ENCODE results near the gene BEND5.

BEND5 gene

DNA sequence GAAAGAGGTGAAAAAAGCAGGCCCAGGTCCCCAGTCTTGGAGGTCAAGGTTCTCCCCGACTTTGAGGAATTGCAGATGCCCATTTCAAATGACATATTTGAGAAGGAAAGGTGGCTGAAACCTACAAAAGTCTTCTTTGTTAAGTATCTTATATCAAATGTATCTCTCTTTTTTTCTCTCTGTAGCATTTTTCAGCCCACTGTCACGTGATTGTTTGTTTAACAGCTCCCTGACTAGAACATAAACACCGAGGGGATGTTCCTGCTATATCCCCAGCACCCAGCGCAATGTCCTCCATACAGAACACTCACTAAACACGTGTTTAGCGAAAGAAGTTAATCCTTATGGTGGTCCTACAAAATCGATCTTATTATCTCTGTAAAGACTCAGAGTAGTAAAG is 27.6 kb downstream of the BEND5 start:
- no peak overlapping the region for H3K4me3 ChIP-seq (ENCODE audit: insufficient read depth, low read depth, low read length, poor library complexity, severe bottlenecking)
- DNase-seq, result no peak
- H3K27ac ChIP-seq (ENCODE audit: insufficient read depth, low read length, poor library complexity, severe bottlenecking), result no peak overlapping the region
- H3K27me3 ChIP-seq (replicated peaks; ENCODE audit: control insufficient read depth, insufficient read depth, low read length, poor library complexity, severe bottlenecking), result no peaks in the 10 kb centered on the region
- H3K36me3 ChIP-seq (ENCODE audit: control insufficient read depth, insufficient read depth, low read length), result no peaks in the 10 kb centered on the region
- H3K4me1 ChIP-seq (ENCODE audit: control insufficient read depth, insufficient read depth, low read length, poor library complexity, severe bottlenecking), result no peaks in the 10 kb centered on the region
- H3K9me3 ChIP-seq (ENCODE audit: control insufficient read depth, low read length), result no peaks in the 10 kb centered on the region

DNA sequence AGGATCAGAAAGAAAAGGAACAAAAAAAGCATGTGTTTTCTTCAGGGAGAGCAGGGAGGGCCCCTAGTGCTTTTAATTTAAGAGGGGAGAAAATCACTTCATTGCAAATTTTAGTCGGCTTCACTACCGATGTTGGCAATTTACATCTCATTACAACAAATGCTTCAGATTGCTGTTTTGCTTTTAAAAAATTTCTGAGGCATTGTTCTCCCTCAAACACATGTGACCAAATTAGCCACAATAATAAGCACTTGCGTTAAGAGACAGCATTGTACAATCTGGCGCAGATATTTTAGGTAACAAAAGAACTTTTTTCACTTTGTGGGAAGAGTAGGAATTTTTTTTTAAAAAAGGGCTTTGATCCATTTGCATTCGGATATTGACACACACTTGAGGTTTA is 29.8 kb downstream of the BEND5 start:
- DNase-seq, result no peak
- Histone ChIP-seq H3K27me3 (replicated peaks; ENCODE audit: control insufficient read depth, insufficient read depth, low read length, poor library complexity, severe bottlenecking) (no peaks in the 10 kb centered on the region), H3K36me3 (ENCODE audit: control insufficient read depth, insufficient read depth, low read length) (no peaks in the 10 kb centered on the region), H3K4me1 (ENCODE audit: control insufficient read depth, insufficient read depth, low read length, poor library complexity, severe bottlenecking) (no peaks in the 10 kb centered on the region), H3K9me3 (ENCODE audit: control insufficient read depth, low read length) (no peaks in the 10 kb centered on the region), H3K27ac (ENCODE audit: insufficient read depth, low read length, poor library complexity, severe bottlenecking) (no peak overlapping the region), H3K4me3 (ENCODE audit: insufficient read depth, low read depth, low read length, poor library complexity, severe bottlenecking) (no peak overlapping the region)

DNA sequence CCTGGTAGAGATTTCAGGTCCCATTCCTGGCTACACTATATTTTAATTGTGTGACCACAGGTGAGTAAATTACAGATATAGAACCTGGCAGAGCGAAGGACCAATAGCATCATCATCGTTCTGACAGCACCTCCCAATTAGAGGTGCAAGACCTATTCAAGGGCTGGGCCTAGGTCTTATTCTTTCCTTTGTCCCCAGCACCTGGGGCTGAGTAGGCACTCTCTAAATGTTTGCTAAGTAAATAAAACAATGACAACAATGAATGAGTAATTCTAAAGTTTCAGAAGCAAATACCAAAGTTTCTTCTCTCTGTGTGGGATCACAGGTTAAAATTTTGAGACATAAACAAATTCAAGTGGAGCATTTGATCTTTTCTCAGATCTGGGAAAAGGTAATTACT is 32.7 kb downstream of the BEND5 start:
- DNase-seq, result no peak
- no peaks in the 10 kb centered on the region for H3K4me1 ChIP-seq (ENCODE audit: control insufficient read depth, insufficient read depth, low read length, poor library complexity, severe bottlenecking)
- no peak overlapping the region for H3K4me3 ChIP-seq (ENCODE audit: insufficient read depth, low read depth, low read length, poor library complexity, severe bottlenecking)
- H3K36me3 ChIP-seq (ENCODE audit: control insufficient read depth, insufficient read depth, low read length), result no peaks in the 10 kb centered on the region
- no peaks in the 10 kb centered on the region for H3K9me3 ChIP-seq (ENCODE audit: control insufficient read depth, low read length)
- H3K27me3 ChIP-seq (replicated peaks; ENCODE audit: control insufficient read depth, insufficient read depth, low read length, poor library complexity, severe bottlenecking), result no peaks in the 10 kb centered on the region
- H3K27ac ChIP-seq (ENCODE audit: insufficient read depth, low read length, poor library complexity, severe bottlenecking), result no peak overlapping the region

DNA sequence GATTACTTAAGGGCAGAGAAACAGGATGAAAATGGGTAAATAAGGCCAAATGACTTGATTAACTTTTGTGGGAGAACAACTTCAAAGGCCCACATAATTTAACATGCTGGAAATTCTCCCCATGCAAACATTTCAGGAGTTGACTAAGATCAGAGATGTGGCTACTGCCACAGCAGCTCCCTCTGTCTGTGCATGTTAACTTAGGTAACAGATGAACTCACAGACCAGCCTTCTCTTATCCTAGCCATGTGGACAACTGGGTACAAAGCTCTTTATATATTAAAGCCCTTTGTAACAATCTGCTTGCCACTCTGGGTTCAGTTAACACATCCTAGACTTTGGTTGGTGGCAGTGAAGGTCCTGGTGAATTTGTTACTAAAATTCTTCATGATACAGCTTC is 33.2 kb downstream of the BEND5 start:
- no peak overlapping the region for H3K4me3 ChIP-seq (ENCODE audit: insufficient read depth, low read depth, low read length, poor library complexity, severe bottlenecking)
- no peaks in the 10 kb centered on the region for H3K4me1 ChIP-seq (ENCODE audit: control insufficient read depth, insufficient read depth, low read length, poor library complexity, severe bottlenecking)
- no peaks in the 10 kb centered on the region for H3K27me3 ChIP-seq (replicated peaks; ENCODE audit: control insufficient read depth, insufficient read depth, low read length, poor library complexity, severe bottlenecking)
- H3K9me3 ChIP-seq (ENCODE audit: control insufficient read depth, low read length), result no peaks in the 10 kb centered on the region
- DNase-seq, result no peak
- no peaks in the 10 kb centered on the region for H3K36me3 ChIP-seq (ENCODE audit: control insufficient read depth, insufficient read depth, low read length)
- H3K27ac ChIP-seq (ENCODE audit: insufficient read depth, low read length, poor library complexity, severe bottlenecking), result no peak overlapping the region

DNA sequence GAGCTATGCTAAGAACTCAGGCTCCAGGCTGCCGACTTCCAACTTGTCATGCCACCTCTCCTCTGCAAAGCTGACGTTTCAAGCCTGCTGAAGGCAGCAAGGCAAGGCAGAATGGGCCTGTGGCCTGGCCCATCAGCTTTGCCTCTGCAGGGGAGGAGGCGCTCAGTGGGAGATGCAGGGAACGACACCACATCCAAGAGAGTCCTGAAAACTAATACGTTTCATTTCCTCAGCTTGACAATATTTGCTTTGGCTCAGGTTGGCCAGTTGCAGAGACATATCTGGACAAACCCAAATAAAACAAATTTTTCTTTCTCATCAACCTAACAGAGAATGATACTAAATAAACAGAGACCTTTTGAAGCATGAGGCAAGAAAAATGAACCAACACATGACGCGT is 35.3 kb downstream of the BEND5 start:
- no peak overlapping the region for H3K4me3 ChIP-seq (ENCODE audit: insufficient read depth, low read depth, low read length, poor library complexity, severe bottlenecking)
- H3K9me3 ChIP-seq (ENCODE audit: control insufficient read depth, low read length), result no peaks in the 10 kb centered on the region
- H3K4me1 ChIP-seq (ENCODE audit: control insufficient read depth, insufficient read depth, low read length, poor library complexity, severe bottlenecking), result no peaks in the 10 kb centered on the region
- H3K36me3 ChIP-seq (ENCODE audit: control insufficient read depth, insufficient read depth, low read length), result no peaks in the 10 kb centered on the region
- H3K27ac ChIP-seq (ENCODE audit: insufficient read depth, low read length, poor library complexity, severe bottlenecking), result no peak overlapping the region
- DNase-seq, result no peak
- H3K27me3 ChIP-seq (replicated peaks; ENCODE audit: control insufficient read depth, insufficient read depth, low read length, poor library complexity, severe bottlenecking), result no peaks in the 10 kb centered on the region

DNA sequence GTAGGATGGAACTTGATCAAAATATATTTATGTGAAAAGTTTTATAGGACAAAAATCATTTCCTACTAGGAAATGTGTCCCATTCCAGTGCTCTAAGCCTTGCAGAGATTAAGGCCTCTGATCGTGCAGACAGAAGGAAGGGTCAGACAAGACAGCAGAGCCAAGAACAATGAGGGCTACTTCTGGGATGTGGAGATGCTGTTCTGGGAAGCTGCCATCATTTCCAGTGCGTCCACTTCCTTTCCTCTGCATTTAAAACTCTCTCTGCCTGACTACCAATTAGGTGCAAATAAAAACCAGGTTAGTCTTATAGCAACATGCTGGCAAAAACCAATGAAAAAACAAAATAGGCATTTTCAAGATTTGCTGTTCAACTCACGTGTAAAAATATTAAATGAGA is 36.1 kb downstream of the BEND5 start:
- DNase-seq, result no peak
- H3K4me3 ChIP-seq (ENCODE audit: insufficient read depth, low read depth, low read length, poor library complexity, severe bottlenecking), result no peak overlapping the region
- no peaks in the 10 kb centered on the region for H3K36me3 ChIP-seq (ENCODE audit: control insufficient read depth, insufficient read depth, low read length)
- H3K27me3 ChIP-seq (replicated peaks; ENCODE audit: control insufficient read depth, insufficient read depth, low read length, poor library complexity, severe bottlenecking), result no peaks in the 10 kb centered on the region
- H3K27ac ChIP-seq (ENCODE audit: insufficient read depth, low read length, poor library complexity, severe bottlenecking), result no peak overlapping the region
- H3K9me3 ChIP-seq (ENCODE audit: control insufficient read depth, low read length), result no peaks in the 10 kb centered on the region
- no peaks in the 10 kb centered on the region for H3K4me1 ChIP-seq (ENCODE audit: control insufficient read depth, insufficient read depth, low read length, poor library complexity, severe bottlenecking)

DNA sequence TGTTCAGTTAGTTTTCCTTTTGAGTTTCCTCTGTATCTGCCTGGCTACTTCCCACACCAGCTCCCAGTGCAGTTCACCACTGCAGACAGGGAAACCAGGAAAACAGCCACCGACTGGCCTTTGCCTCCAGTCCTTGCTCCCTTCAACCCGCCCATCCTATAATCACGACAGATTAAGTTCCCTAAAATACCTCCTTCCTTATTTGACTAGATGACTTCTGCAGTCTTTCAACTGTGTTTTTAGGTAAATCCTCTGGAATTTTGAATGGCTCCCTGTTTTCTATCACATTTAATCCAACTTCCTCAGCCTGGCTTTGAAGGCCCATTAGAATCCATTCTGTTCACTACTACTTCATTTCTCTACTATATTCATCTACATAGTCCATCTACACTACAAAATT is 37.6 kb downstream of the BEND5 start:
- Histone ChIP-seq H3K36me3 (ENCODE audit: control insufficient read depth, insufficient read depth, low read length) (no peaks in the 10 kb centered on the region), H3K27ac (ENCODE audit: insufficient read depth, low read length, poor library complexity, severe bottlenecking) (no peak overlapping the region)

DNA sequence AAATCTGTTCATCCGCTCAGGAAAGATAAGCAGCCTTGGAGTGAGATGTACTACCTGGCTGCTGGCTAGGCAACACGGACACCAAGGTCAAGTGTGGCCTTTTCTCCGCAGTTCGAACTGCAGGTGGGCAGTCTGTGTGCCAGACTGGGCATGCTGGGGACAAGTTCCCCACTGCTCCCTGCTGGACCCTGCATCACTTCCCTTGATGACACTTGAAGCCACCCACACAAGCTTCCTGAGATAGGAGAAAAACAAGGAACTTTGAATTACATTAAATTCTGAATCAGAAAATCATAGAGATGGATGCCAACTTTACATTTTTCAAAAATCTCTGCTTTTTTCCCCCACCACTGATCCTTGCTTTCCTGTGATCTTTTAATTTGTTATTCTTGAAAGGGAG is 38.3 kb downstream of the BEND5 start:
- no peak for DNase-seq

More for the DNA sequence above, 37.6 kb downstream of the BEND5 start:
- Histone ChIP-seq H3K4me1 (ENCODE audit: control insufficient read depth, insufficient read depth, low read length, poor library complexity, severe bottlenecking) (no peaks in the 10 kb centered on the region), H3K27me3 (replicated peaks; ENCODE audit: control insufficient read depth, insufficient read depth, low read length, poor library complexity, severe bottlenecking) (no peaks in the 10 kb centered on the region), H3K4me3 (ENCODE audit: insufficient read depth, low read depth, low read length, poor library complexity, severe bottlenecking) (no peak overlapping the region), H3K9me3 (ENCODE audit: control insufficient read depth, low read length) (no peaks in the 10 kb centered on the region)
- DNase-seq, result no peak

DNA sequence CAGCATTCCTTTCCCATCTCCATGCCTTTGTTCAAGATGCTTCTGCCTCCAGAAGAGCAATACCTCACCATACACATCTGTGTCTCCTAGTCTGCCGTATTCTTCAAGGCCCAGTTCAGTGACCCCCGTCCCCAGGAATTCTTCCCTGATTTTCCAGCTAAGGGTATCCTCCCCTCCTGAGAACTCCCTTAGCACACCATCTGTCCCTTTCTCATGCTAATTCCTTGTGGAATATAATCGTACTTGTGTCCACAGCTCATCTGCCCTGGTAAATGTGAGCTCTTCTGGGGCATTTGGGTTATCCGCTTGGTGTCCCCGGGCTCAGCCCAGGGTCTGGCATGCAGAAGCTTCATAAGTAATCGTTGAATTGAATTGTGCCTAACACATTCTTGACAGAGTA is 40.9 kb downstream of the BEND5 start:
- Histone ChIP-seq H3K27me3 (replicated peaks; ENCODE audit: control insufficient read depth, insufficient read depth, low read length, poor library complexity, severe bottlenecking) (no peaks in the 10 kb centered on the region), H3K36me3 (ENCODE audit: control insufficient read depth, insufficient read depth, low read length) (no peaks in the 10 kb centered on the region), H3K9me3 (ENCODE audit: control insufficient read depth, low read length) (no peaks in the 10 kb centered on the region), H3K27ac (ENCODE audit: insufficient read depth, low read length, poor library complexity, severe bottlenecking) (no peak overlapping the region), H3K4me1 (ENCODE audit: control insufficient read depth, insufficient read depth, low read length, poor library complexity, severe bottlenecking) (no peaks in the 10 kb centered on the region), H3K4me3 (ENCODE audit: insufficient read depth, low read depth, low read length, poor library complexity, severe bottlenecking) (no peak overlapping the region)
- DNase-seq, result no peak

More for the DNA sequence above, 38.3 kb downstream of the BEND5 start:
- Histone ChIP-seq H3K27me3 (replicated peaks; ENCODE audit: control insufficient read depth, insufficient read depth, low read length, poor library complexity, severe bottlenecking) (no peaks in the 10 kb centered on the region), H3K4me3 (ENCODE audit: insufficient read depth, low read depth, low read length, poor library complexity, severe bottlenecking) (no peak overlapping the region), H3K9me3 (ENCODE audit: control insufficient read depth, low read length) (no peaks in the 10 kb centered on the region), H3K36me3 (ENCODE audit: control insufficient read depth, insufficient read depth, low read length) (no peaks in the 10 kb centered on the region), H3K27ac (ENCODE audit: insufficient read depth, low read length, poor library complexity, severe bottlenecking) (no peak overlapping the region), H3K4me1 (ENCODE audit: control insufficient read depth, insufficient read depth, low read length, poor library complexity, severe bottlenecking) (no peaks in the 10 kb centered on the region)

DNA sequence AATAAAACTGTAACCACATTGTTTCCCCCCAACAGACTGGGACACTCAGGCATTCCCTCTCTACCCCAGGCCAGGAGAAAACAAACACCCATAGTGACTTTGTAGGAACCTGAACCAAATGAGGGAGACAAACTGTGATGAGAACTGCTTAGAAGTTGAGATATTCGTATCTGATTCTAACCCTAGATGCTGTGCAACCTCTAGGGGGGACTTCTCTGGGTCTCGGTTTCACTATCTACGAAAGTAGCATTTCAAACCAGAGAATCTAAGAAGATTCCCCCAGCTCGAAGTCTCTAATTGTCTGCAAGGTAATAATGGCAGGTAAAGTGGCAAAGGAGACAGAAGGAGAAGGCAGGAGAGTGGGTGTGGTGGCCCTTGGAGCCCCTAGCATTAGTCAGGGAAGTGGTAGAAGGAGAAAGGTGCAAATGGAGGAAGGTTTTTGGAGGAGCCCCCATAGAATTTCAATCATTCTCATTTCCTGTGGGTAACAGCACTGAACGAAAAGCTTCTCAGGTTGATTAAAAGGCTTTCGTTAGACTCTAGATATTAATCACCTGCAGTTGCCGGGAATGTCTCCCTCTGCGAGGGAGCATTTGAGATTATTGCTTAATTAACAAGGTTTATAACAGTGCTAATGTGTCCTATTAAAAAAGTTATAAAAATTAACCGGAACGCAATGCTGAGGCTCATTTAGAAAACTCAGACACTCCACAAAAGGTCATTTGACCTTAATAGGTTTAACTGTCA is 46.4 kb downstream of the BEND5 start:
- DNase-seq, result no peak
- Histone ChIP-seq H3K36me3 (ENCODE audit: control insufficient read depth, insufficient read depth, low read length) (no peaks in the 10 kb centered on the region), H3K27ac (ENCODE audit: insufficient read depth, low read length, poor library complexity, severe bottlenecking) (no peak overlapping the region), H3K4me1 (ENCODE audit: control insufficient read depth, insufficient read depth, low read length, poor library complexity, severe bottlenecking) (no peaks in the 10 kb centered on the region), H3K4me3 (ENCODE audit: insufficient read depth, low read depth, low read length, poor library complexity, severe bottlenecking) (no peak overlapping the region), H3K9me3 (ENCODE audit: control insufficient read depth, low read length) (no peaks in the 10 kb centered on the region), H3K27me3 (replicated peaks; ENCODE audit: control insufficient read depth, insufficient read depth, low read length, poor library complexity, severe bottlenecking) (no peaks in the 10 kb centered on the region)
